ENCODE results near the gene SEMA4A. TPM values are rescaled to one million over a fixed set of nuclear protein-coding genes. Genes with fewer than 3 reads are reported as not detected.
A peak's percentile ranks its signal among the peaks of the same experiment; 100 is the strongest.
"Not testable (repeated sequence)": the region's sequence is repeated elsewhere in the genome, so short reads cannot be mapped to it uniquely, and the experiment has no call there.

SEMA4A gene
- total RNA-seq, 1 donor from 2014 or later = 1.6 TPM

DNA sequence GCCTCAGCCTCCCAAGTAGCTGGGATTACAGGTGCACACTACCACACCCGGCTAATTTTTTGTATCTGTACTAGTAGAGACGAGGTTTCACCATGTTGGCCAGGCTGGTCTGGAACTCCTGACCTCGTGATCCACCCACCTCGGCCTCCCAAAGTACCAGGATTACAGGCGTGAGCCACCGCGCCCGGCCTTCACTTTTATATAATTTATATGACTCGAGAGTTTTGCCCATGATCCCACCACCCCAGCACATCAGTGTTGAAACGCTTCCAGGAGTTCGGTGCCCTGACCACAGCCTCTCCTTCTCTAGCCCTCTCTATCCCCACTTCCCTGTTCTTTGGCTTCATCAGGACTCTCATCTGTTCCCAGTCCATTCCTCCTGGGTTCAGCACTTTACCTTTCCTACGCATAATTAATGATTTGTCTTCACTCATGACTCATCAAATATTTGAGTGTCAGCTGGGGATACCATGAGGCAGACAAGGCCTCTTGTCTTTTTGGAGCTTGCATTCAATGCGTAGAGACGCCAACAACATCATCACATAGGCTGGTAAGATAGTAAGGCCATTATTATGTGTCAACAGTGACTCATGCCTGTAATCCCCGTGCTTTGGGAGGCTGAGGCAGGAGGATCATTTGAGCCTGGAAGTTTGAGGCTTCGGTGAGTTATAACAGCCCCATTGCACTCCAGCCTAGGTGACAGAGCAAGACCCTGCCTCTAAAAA is 60.8 kb downstream of the SEMA4A start:
- no peak for DNase-seq (ENCODE audit: low spot score)
- Mint-ChIP-seq H3K4me3 (ENCODE audit: unreplicated experiment) (peak overlapping the region; percentile 91), H3K27me3 (ENCODE audit: low read depth) (no peaks in the 10 kb centered on the region), H3K27ac (ENCODE audit: unreplicated experiment) (peak overlapping the region; percentile 88), H3K4me1 (ENCODE audit: low read depth) (peaks cover 20% of the 10 kb centered on the region), H3K36me3 (ENCODE audit: low read depth) (peaks cover 5% of the 10 kb centered on the region), H3K9me3 (ENCODE audit: low read depth) (no peaks in the 10 kb centered on the region)
- TF ChIP-seq, protein P1, sequence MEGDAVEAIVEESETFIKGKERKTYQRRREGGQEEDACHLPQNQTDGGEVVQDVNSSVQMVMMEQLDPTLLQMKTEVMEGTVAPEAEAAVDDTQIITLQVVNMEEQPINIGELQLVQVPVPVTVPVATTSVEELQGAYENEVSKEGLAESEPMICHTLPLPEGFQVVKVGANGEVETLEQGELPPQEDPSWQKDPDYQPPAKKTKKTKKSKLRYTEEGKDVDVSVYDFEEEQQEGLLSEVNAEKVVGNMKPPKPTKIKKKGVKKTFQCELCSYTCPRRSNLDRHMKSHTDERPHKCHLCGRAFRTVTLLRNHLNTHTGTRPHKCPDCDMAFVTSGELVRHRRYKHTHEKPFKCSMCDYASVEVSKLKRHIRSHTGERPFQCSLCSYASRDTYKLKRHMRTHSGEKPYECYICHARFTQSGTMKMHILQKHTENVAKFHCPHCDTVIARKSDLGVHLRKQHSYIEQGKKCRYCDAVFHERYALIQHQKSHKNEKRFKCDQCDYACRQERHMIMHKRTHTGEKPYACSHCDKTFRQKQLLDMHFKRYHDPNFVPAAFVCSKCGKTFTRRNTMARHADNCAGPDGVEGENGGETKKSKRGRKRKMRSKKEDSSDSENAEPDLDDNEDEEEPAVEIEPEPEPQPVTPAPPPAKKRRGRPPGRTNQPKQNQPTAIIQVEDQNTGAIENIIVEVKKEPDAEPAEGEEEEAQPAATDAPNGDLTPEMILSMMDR (IDR thresholded peaks at IDR 0.05) = no peak

DNA sequence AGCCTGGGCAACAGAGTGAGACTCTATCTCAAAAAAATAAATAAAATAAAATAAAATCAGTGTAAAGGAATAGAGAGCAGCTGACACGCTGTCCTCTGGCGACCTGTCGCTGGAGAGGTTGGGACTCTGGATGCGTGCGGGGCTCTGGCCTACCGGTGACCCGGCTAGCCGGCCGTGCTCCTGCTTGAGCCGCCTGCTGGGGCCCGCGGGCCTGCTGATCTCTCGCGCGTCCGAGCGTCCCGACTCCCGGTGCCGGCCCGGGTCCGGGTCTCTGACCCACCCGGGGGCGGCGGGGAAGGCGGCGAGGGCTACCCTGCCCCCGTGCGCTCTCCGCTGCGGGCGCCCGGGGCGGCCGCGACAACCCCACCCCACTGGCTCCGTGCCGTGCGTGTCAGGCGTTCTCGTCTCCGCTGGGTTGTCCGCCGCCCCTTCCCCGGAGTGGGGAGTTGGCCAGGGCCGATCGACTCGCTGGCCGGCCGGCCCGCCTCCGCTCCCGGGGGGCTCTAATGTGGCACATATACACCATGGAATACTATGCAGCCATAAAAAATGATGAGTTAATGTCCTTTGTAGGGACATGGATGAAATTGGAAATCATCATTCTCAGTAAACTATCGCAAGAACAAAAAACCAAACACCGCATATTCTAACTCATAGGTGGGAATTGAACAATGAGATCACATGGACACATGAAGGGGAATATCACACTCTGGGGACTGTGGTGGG is 63.1 kb downstream of the SEMA4A start:
- H3K27me3 Mint-ChIP-seq (ENCODE audit: low read depth); DNase-seq (ENCODE audit: low spot score); H3K9me3 Mint-ChIP-seq (ENCODE audit: low read depth); H3K36me3 Mint-ChIP-seq (ENCODE audit: low read depth); H3K27ac Mint-ChIP-seq (ENCODE audit: unreplicated experiment); H3K4me3 Mint-ChIP-seq (ENCODE audit: unreplicated experiment): not testable (repeated sequence)
- peaks cover 20% of the 10 kb centered on the region for H3K4me1 Mint-ChIP-seq (ENCODE audit: low read depth)

DNA sequence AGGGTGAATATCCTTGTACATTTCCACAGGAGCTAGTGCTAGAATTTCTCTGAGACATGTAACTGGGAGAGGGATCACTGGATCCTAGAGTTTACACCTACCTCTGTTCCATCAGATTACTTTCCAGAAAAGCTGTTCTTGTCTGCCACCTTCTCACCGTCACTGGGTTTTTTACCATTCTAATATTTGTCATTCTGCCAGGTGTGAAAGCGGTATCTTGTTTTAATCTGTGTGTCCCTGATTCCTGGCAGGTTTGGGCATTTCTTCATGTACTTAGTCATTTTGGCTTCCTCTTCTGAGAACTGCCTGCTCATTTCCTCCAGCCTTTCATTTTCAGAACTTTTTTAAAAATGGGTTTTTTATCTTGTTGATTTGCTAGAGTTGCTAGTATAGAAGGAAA is 64.5 kb downstream of the SEMA4A start:
- TF ChIP-seq, protein P1 (IDR thresholded peaks at IDR 0.05) = no peak
- Mint-ChIP-seq H3K4me1 (ENCODE audit: low read depth) (peaks cover 21% of the 10 kb centered on the region), H3K4me3 (ENCODE audit: unreplicated experiment) (no peak overlapping the region), H3K27ac (ENCODE audit: unreplicated experiment) (no peak overlapping the region), H3K36me3 (ENCODE audit: low read depth) (peaks cover 13% of the 10 kb centered on the region), H3K9me3 (ENCODE audit: low read depth) (no peaks in the 10 kb centered on the region), H3K27me3 (ENCODE audit: low read depth) (no peaks in the 10 kb centered on the region)
- no peak for DNase-seq (ENCODE audit: low spot score)

DNA sequence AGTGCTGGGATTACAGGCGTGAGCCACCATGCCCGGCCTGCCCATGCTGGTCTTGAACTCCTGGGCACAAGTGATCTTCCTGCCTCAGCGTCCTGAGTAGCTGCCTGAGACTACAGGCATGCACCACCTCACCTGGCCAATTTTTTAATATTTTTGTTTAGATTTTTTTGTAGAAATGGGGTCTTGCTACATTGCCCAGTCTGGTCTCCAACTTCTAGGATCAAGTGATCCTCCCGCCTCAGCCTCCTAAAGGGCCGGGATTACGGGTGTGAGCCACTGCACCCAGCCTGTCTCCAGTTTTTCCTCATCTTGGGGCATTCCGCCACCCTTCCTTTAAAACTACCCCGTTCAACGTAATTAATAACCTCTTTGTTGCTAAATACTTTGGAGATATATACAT is 66.8 kb downstream of the SEMA4A start:
- DNase-seq (ENCODE audit: low spot score) = no peak
- no peak overlapping the region for H3K27ac Mint-ChIP-seq (ENCODE audit: unreplicated experiment)
- TF ChIP-seq, protein P1 (IDR thresholded peaks at IDR 0.05) = no peak
- H3K36me3 Mint-ChIP-seq (ENCODE audit: low read depth) = peaks cover 20% of the 10 kb centered on the region
- H3K9me3 Mint-ChIP-seq (ENCODE audit: low read depth) = no peaks in the 10 kb centered on the region
- H3K4me3 Mint-ChIP-seq (ENCODE audit: unreplicated experiment) = no peak overlapping the region
- peaks cover 14% of the 10 kb centered on the region for H3K4me1 Mint-ChIP-seq (ENCODE audit: low read depth)
- no peaks in the 10 kb centered on the region for H3K27me3 Mint-ChIP-seq (ENCODE audit: low read depth)

DNA sequence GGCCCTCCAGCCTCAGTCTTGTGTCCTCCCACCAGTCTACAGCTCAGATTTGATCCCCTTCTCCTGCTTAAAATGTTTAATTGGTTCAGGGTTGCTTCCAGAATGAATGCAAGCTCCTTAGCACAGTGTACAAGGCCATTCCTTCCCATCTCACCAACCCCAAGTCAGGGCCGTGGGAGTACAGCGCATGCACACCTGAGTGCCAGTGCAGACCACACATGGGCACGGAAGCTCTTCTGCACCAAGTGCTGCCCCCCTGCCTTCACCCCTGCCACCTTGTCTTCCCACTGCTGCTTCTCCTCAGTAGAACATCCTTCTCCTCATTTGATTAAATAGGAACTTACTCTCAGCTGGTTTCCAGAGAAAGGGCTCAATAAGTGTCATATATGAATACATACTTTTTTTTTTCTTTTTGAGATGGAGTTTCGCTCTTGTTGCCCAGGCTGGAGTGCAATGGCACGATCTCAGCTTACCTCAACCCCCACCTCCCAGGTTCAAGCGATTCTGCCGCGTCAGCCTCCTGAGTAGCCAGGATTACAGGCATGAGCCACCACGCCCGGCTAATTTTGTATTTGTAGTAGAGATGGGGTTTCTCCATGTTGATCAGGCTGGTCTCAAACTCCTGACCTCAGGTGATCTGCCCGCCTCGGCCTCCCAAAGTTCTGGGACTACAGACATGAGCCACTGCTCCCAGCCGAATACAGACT is 68.8 kb downstream of the SEMA4A start:
- Mint-ChIP-seq H3K9me3 (ENCODE audit: low read depth) (no peaks in the 10 kb centered on the region), H3K27me3 (ENCODE audit: low read depth) (no peaks in the 10 kb centered on the region), H3K4me3 (ENCODE audit: unreplicated experiment) (no peak overlapping the region), H3K36me3 (ENCODE audit: low read depth) (peaks cover 20% of the 10 kb centered on the region), H3K27ac (ENCODE audit: unreplicated experiment) (no peak overlapping the region), H3K4me1 (ENCODE audit: low read depth) (peaks cover 17% of the 10 kb centered on the region)
- TF ChIP-seq, protein P1 (IDR thresholded peaks at IDR 0.05) = no peak
- DNase-seq (ENCODE audit: low spot score) = no peak

All from chondrocyte (in vitro differentiated cells).